B cell (primary cell): ENCODE results near the gene TANC1. TPM values are rescaled to one million over a fixed set of nuclear protein-coding genes. Genes with fewer than 3 reads are reported as not detected.

Experiments used
- ATAC-seq: fragments of 200-7000 bp; cut with Tn5 transposase; one replicate; pipeline ENCODE4 v1.10.0; 2021; ENCODE audit warnings: low read depth, mild to moderate bottlenecking, moderate number of reproducible peaks, moderate library complexity
- CTCF ChIA-PET: fragments of 350-600 bp; sonication (Branson Sonifier 250); formaldehyde crosslinking; loops from one replicate; lab custom pipeline; 2021; ENCODE audit warnings: antibody characterized with exemption, inconsistent platforms; lab: Charles Lee
- POLR2A ChIA-PET: fragments of 350-600 bp; sonication (Branson Sonifier 250); formaldehyde crosslinking; loops from one replicate; lab custom pipeline; 2021; ENCODE audit warnings: antibody characterized with exemption; lab: Charles Lee
- DNase-seq: peaks from one replicate; pipeline ENCODE4 v3.0.0; 2013
- H2AFZ ChIP-seq: 2 replicates; pipeline ENCODE4 v1.6.1; 2012; ENCODE audit warnings: mild to moderate bottlenecking, low read depth, low read length; ENCODE audit not compliant: insufficient read depth, poor library complexity, severe bottlenecking
- H3K27ac ChIP-seq, 2 donors: 1 replicate in 1 of 2; 2 replicates in 1 of 2; pipeline ENCODE4 v1.5.1; 2012 to 2013; ENCODE audit warnings: low read length in 2 of 2, mild to moderate bottlenecking in 2 of 2, moderate library complexity in 1 of 2
- H3K27me3 ChIP-seq, 4 experiments: fragments of 200-600 bp in 1 of 4; sonication (generic) in 1 of 4; replicated peaks in 1 of 4; 1 replicate in 2 of 4; 2 replicates in 2 of 4; pipeline versions ENCODE4 v1.6.1 to v1.7.0; 2013 to 2016; ENCODE audit warnings: low read length in 3 of 4, mild to moderate bottlenecking in 2 of 4, mixed read lengths in 1 of 4, moderate library complexity in 1 of 4; ENCODE audit not compliant: insufficient read depth in 4 of 4, control insufficient read depth in 3 of 4; ENCODE audit errors: control extremely low read depth in 1 of 4
- H3K36me3 ChIP-seq, 2 experiments: replicated peaks in 1 of 2; 1 replicate in 1 of 2; 2 replicates in 1 of 2; pipeline versions ENCODE4 v1.6.1 to v1.7.1; 2013; ENCODE audit warnings: low read length in 1 of 2; ENCODE audit not compliant: insufficient read depth in 2 of 2, control insufficient read depth in 1 of 2; ENCODE audit errors: control extremely low read depth in 1 of 2, extremely low read depth in 1 of 2
- H3K4me1 ChIP-seq, 2 donors: fragments of 200-600 bp in 1 of 2; sonication (generic) in 1 of 2; 1 replicate in 1 of 2; 2 replicates in 1 of 2; pipeline versions ENCODE4 v1.5.1 to v1.6.1; 2013 to 2017; ENCODE audit warnings: low read length in 2 of 2; ENCODE audit not compliant: control insufficient read depth in 2 of 2, insufficient read depth in 2 of 2
- H3K4me2 ChIP-seq: replicated peaks from 2 replicates; pipeline ENCODE3; 2012; ENCODE audit warnings: mild to moderate bottlenecking, low read depth, low read length; ENCODE audit not compliant: poor library complexity, severe bottlenecking
- H3K4me3 ChIP-seq, 5 experiments: fragments of 200-600 bp in 1 of 5; sonication (generic) in 1 of 5; 1 replicate in 3 of 5; 2 replicates in 2 of 5; pipeline versions ENCODE4 v1.5.1 to v1.7.0; 2011 to 2016; ENCODE audit warnings: low read length in 4 of 5, mild to moderate bottlenecking in 4 of 5, low read depth in 2 of 5, control low read depth in 1 of 5, moderate library complexity in 1 of 5; ENCODE audit not compliant: insufficient read depth in 1 of 5; ENCODE audit errors: control extremely low read depth in 1 of 5, extremely low read depth in 1 of 5
- H3K79me2 ChIP-seq: fragments of 200-600 bp; sonication (generic); one replicate; pipeline ENCODE4 v1.6.0; 2016; ENCODE audit warnings: low read length; ENCODE audit not compliant: control insufficient read depth, insufficient read depth
- H3K9ac ChIP-seq: fragments of 200-600 bp; sonication (generic); 2 replicates; pipeline ENCODE4 v1.6.1; 2017; ENCODE audit warnings: mild to moderate bottlenecking, low read length, moderate library complexity
- H3K9me3 ChIP-seq, 3 donors: one replicate each; pipeline versions ENCODE4 v1.6.1 to v1.7.1; 2013; ENCODE audit warnings: low read length in 2 of 3; ENCODE audit not compliant: control insufficient read depth in 2 of 3, insufficient read depth in 1 of 3; ENCODE audit errors: control extremely low read depth in 1 of 3
- H4K20me1 ChIP-seq: 2 replicates; pipeline ENCODE4 v1.6.0; 2012; ENCODE audit warnings: mild to moderate bottlenecking, low read length; ENCODE audit not compliant: insufficient read depth, control insufficient read depth, poor library complexity, severe bottlenecking
- H3K27ac Mint-ChIP-seq: one replicate; pipeline ENCODE4 v1.8.0; 2021; ENCODE audit warnings: mixed read lengths
- H3K27me3 Mint-ChIP-seq: one replicate; pipeline ENCODE4 v1.8.0; 2021; ENCODE audit warnings: mixed read lengths
- H3K4me1 Mint-ChIP-seq: one replicate; pipeline ENCODE4 v1.8.0; 2021; ENCODE audit warnings: mixed read lengths
- H3K4me3 Mint-ChIP-seq: one replicate; pipeline ENCODE4 v1.8.0; 2021; ENCODE audit warnings: mixed read lengths
- H3K9me3 Mint-ChIP-seq: one replicate; pipeline ENCODE4 v1.8.0; 2022; ENCODE audit warnings: mixed read lengths; ENCODE audit not compliant: insufficient read depth
- CTCF ChIP-seq: fragments of 200-600 bp; IDR thresholded peaks from one replicate; pipeline ENCODE4 v1.8.0; 2022; ENCODE audit warnings: antibody characterized with exemption, mild to moderate bottlenecking
- EZH2 ChIP-seq: IDR thresholded peaks from 2 replicates; pipeline ENCODE4 v1.6.1; 2012; ENCODE audit warnings: borderline replicate concordance, low read depth, mild to moderate bottlenecking, moderate library complexity, low read length; ENCODE audit not compliant: insufficient read depth, poor library complexity, severe bottlenecking
- WGBS: methylation state at CpG from one replicate; pipeline ENCODE4 v1.1.5; 2013; ENCODE audit warnings: missing lambda C conversion rate; ENCODE audit not compliant: insufficient coverage; 5-methylcytosine and 5-hydroxymethylcytosine counted together
- intact Hi-C: fragments of 100-400 bp; cut with micrococcal nuclease; formaldehyde crosslinking; loops from one replicate; pipeline ENCODE4 v1.10.0; 2022
- polyA plus RNA-seq: library from polyadenylated mRNA; depleted of rRNA; stranded (reverse); fragments of >200 nt; gene quantifications from 2 replicates; pipeline ENCODE4 v1.2.3, GENCODE V29; 2012
- total RNA-seq, 2 donors: library from RNA; stranded (reverse); fragments of 120-200 nt in 1 of 2; gene quantifications; 1 replicate in 1 of 2; 2 replicates in 1 of 2; pipeline versions ENCODE4 v1.2.3 to v1.2.4, GENCODE V29; 2013 to 2022

The TANC1 gene
- total and polyA plus RNA-seq, 2 donors (not counting 1 experiment from before 2014, with no cell fraction given) = 0.13 TPM; not detected in 1

DNA sequence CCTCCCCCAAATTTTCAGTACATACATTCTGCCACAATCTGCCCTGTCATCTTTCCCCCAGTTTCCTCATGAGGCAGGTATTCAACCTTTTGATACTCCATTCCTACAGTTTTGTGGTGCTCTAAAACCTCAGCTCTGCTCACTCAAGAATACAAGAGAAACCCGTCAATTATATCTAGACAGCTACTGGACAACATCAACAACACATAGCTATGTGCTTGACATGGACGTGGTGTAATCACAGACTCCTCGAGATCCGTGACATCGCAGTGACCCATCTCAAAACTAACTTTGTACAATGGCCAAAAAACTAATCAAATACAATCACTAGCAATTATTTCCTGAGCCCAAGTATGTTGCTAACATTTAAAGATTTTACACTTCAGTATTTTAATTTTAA, 294.5 kb downstream of the TANC1 start:
- WGBS = 96% methylated on average over 4 of the region's 5 CpGs
- H3K9me3 ChIP-seq = no peaks in the 10 kb centered on the region
- DNase-seq (no peak), ATAC-seq (no peak)
- H3K4me2 ChIP-seq = no peak overlapping the region
- H3K27me3 Mint-ChIP-seq = no peaks in the 10 kb centered on the region
- intact Hi-C loops = no loop called here
- peaks cover 0 to 4% of the 10 kb centered on the region in 2 experiments for H3K36me3 ChIP-seq
- H2AFZ ChIP-seq = no peak overlapping the region
- no peak for TF ChIP-seq CTCF
- TF ChIP-seq EZH2 = no peak
- CTCF ChIA-PET = no interaction called here
- H3K27ac Mint-ChIP-seq = no peak overlapping the region
- H3K4me3 Mint-ChIP-seq = no peak overlapping the region
- H3K9ac ChIP-seq = no peak overlapping the region
- POLR2A ChIA-PET = no interaction called here
- H3K27ac ChIP-seq = no peak overlapping the region
- no peaks in the 10 kb centered on the region for H3K4me1 Mint-ChIP-seq
- H3K79me2 ChIP-seq = peaks cover 12% of the 10 kb centered on the region
- no peaks in the 10 kb centered on the region for H3K9me3 Mint-ChIP-seq
- H3K4me3 ChIP-seq = no peak overlapping the region
- no peaks in the 10 kb centered on the region for H3K4me1 ChIP-seq
- peaks cover 5% of the 10 kb centered on the region for H4K20me1 ChIP-seq
- no peaks in the 10 kb centered on the region for H3K27me3 ChIP-seq

DNA sequence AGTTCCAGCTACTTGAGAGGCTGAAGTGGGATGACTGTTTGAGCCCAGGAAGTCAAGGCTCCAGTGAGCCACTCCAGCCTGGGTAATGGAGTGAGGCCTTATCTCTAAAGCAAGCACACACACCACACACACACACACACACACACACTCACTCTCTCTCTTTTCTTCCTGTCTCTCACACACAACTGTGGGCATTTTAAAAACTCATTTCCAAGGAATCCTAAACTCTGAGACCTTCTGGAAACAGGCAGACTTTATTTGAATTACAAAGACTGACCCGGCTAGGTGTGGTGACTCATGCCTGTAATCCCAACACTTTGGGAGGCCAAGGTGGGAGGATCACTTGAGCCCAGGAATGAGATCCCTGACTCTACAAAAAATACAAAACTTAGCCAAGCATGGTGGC, 296.7 kb downstream of the TANC1 start:
- peaks cover 16% of the 10 kb centered on the region for H3K79me2 ChIP-seq
- no peak overlapping the region for H3K27ac Mint-ChIP-seq
- DNase-seq (no peak), ATAC-seq (no peak)
- ChIA-PET CTCF (no interaction called here), POLR2A (no interaction called here)
- no peaks in the 10 kb centered on the region for H3K9me3 ChIP-seq
- H3K4me3 ChIP-seq = no peak overlapping the region
- no peak overlapping the region for H2AFZ ChIP-seq
- no peak overlapping the region for H3K4me2 ChIP-seq
- TF ChIP-seq CTCF (no peak), EZH2 (no peak)
- H3K4me1 Mint-ChIP-seq = no peaks in the 10 kb centered on the region
- no peak overlapping the region for H3K9ac ChIP-seq
- 100% methylated on average over 1 of the region's 1 CpG for WGBS
- H3K4me3 Mint-ChIP-seq = no peak overlapping the region
- H4K20me1 ChIP-seq = peaks cover 5% of the 10 kb centered on the region
- H3K9me3 Mint-ChIP-seq = no peaks in the 10 kb centered on the region
- no peaks in the 10 kb centered on the region for H3K4me1 ChIP-seq
- H3K36me3 ChIP-seq = peaks cover 0 to 4% of the 10 kb centered on the region in 2 experiments
- H3K27me3 Mint-ChIP-seq = no peaks in the 10 kb centered on the region
- intact Hi-C loops = no loop called here
- H3K27ac ChIP-seq = no peak overlapping the region
- H3K27me3 ChIP-seq = no peaks in the 10 kb centered on the region
